ENCODE measurements around the gene B3GNT8. TPM values are rescaled to one million over a fixed set of nuclear protein-coding genes. Genes with fewer than 3 reads are reported as not detected.

Gene B3GNT8
- total RNA-seq, 1 donor from 2014 or later, result 10.7 TPM

DNA sequence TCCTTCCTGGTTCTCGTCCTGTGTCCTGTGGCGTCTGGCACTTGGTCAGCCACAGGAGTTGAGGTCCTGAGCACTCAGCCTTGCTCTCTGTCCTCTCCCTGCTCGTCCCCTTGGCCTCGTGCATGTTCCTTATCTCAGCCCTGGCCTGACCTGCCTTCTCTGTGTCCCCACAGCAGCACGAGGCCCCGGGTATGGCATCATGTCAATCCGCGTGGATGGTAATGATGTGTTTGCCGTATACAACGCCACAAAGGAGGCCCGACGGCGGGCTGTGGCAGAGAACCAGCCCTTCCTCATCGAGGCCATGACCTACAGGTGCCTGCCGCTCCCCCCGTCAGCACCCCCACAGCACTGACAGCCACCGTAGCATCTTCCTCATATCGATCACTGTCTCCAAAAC lies 4.7 kb downstream of the B3GNT8 start:
- peaks cover 33% of the 10 kb centered on the region for H3K36me3 Mint-ChIP-seq (ENCODE audit: low read depth, unreplicated experiment)
- peak overlapping the region; percentile 38 for H3K27ac Mint-ChIP-seq (ENCODE audit: unreplicated experiment)
- TF ChIP-seq, protein P1, sequence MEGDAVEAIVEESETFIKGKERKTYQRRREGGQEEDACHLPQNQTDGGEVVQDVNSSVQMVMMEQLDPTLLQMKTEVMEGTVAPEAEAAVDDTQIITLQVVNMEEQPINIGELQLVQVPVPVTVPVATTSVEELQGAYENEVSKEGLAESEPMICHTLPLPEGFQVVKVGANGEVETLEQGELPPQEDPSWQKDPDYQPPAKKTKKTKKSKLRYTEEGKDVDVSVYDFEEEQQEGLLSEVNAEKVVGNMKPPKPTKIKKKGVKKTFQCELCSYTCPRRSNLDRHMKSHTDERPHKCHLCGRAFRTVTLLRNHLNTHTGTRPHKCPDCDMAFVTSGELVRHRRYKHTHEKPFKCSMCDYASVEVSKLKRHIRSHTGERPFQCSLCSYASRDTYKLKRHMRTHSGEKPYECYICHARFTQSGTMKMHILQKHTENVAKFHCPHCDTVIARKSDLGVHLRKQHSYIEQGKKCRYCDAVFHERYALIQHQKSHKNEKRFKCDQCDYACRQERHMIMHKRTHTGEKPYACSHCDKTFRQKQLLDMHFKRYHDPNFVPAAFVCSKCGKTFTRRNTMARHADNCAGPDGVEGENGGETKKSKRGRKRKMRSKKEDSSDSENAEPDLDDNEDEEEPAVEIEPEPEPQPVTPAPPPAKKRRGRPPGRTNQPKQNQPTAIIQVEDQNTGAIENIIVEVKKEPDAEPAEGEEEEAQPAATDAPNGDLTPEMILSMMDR (IDR thresholded peaks at IDR 0.05; ENCODE audit: unreplicated experiment), result no peak
- no peak for DNase-seq (ENCODE audit: low spot score)
- peaks cover 27% of the 10 kb centered on the region for H3K4me1 Mint-ChIP-seq (ENCODE audit: unreplicated experiment)
- H3K9me3 Mint-ChIP-seq (ENCODE audit: unreplicated experiment), result no peaks in the 10 kb centered on the region
- peaks cover 11% of the 10 kb centered on the region for H3K27me3 Mint-ChIP-seq (ENCODE audit: unreplicated experiment)
- H3K4me3 Mint-ChIP-seq (ENCODE audit: unreplicated experiment), result no peak overlapping the region

DNA sequence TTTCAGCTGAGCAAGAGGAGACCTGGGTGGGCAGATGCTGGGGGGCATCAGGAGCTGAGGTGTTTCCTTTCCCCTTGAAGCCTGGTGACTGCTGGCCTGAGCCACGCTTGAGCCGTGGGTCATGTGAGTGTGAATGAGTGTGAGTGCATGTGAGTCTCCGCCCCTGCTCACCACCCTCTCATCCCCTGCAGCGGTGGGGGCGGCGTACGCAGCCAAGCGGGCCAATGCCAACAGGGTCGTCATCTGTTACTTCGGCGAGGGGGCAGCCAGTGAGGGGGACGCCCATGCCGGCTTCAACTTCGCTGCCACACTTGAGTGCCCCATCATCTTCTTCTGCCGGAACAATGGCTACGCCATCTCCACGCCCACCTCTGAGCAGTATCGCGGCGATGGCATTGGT lies 5.2 kb downstream of the B3GNT8 start:
- Mint-ChIP-seq H3K36me3 (ENCODE audit: low read depth, unreplicated experiment) (peaks cover 36% of the 10 kb centered on the region), H3K27me3 (ENCODE audit: unreplicated experiment) (peaks cover 11% of the 10 kb centered on the region), H3K4me1 (ENCODE audit: unreplicated experiment) (peaks cover 25% of the 10 kb centered on the region), H3K9me3 (ENCODE audit: unreplicated experiment) (no peaks in the 10 kb centered on the region), H3K4me3 (ENCODE audit: unreplicated experiment) (no peak overlapping the region), H3K27ac (ENCODE audit: unreplicated experiment) (no peak overlapping the region)
- TF ChIP-seq, protein P1 (IDR thresholded peaks at IDR 0.05; ENCODE audit: unreplicated experiment), result no peak
- no peak for DNase-seq (ENCODE audit: low spot score)

DNA sequence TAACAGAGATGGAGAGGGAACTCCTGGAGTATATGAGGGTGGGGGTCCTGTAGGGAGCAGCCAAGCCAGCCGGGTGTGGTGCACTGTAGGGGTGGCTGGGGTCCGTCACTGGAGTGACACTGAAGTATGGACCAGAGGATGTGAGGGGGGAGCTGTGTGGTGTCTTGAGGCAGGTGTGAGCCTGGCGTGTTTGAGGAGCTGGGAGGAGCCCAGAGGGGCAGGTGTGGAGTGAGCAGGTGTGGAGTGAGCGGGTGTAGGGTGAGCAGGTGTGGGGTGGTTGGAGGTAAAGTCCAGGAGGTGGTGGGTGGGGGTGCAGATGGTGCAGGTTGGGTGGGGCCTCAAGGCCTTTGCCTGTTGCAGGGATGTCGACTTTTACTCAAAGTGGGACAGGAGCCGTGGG lies 5.9 kb downstream of the B3GNT8 start:
- Mint-ChIP-seq H3K36me3 (ENCODE audit: low read depth, unreplicated experiment) (peaks cover 36% of the 10 kb centered on the region), H3K27ac (ENCODE audit: unreplicated experiment) (no peak overlapping the region), H3K4me1 (ENCODE audit: unreplicated experiment) (peaks cover 22% of the 10 kb centered on the region), H3K9me3 (ENCODE audit: unreplicated experiment) (no peaks in the 10 kb centered on the region), H3K27me3 (ENCODE audit: unreplicated experiment) (peaks cover 10% of the 10 kb centered on the region), H3K4me3 (ENCODE audit: unreplicated experiment) (peak overlapping the region; percentile 47)
- DNase-seq (ENCODE audit: low spot score), result no peak
- TF ChIP-seq, protein P1 (IDR thresholded peaks at IDR 0.05; ENCODE audit: unreplicated experiment), result no peak

DNA sequence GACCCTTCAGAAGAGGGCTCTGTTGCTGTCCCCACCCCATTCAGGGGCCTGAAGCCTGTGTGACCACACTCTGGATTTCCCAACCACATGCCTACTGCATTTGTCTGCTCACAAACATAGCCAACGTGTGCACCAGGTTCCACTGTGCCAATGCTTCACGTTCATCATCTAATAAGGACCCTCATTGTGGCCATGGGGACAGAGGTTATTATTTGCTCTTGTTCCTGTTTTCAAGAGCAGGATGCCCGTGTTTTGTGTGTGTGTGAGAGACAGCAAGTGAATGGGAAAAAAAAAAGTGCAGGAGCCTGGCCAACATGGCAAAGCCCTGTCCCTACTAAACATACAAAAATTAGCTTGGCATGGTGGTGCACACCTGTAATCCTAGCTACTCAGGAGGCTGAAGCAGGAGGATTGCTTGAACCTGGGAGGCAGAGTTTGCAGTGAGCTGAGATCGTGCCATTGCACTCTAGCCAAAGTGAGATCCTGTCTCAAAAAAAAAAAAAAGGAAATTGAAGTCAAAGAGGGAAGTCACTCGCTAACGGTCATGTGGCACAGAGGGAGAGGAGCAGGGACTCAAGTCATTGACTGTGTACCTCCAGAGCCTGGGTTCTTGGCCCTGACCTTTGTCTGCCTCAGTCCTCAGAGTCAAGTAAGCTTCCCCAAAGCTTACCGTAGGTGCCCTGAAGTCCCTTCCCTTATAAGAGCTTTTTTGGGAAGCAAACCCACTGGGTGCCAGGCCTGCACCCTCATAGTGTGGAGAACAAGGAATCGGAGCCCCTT lies 6.9 kb downstream of the B3GNT8 start:
- TF ChIP-seq, protein P1 (IDR thresholded peaks at IDR 0.05; ENCODE audit: unreplicated experiment), result no peak
- Mint-ChIP-seq H3K27ac (ENCODE audit: unreplicated experiment) (peak overlapping the region; percentile 75), H3K36me3 (ENCODE audit: low read depth, unreplicated experiment) (peaks cover 36% of the 10 kb centered on the region), H3K9me3 (ENCODE audit: unreplicated experiment) (no peaks in the 10 kb centered on the region), H3K4me1 (ENCODE audit: unreplicated experiment) (peaks cover 22% of the 10 kb centered on the region), H3K27me3 (ENCODE audit: unreplicated experiment) (peaks cover 10% of the 10 kb centered on the region), H3K4me3 (ENCODE audit: unreplicated experiment) (peak overlapping the region; percentile 21)
- no peak for DNase-seq (ENCODE audit: low spot score)

DNA sequence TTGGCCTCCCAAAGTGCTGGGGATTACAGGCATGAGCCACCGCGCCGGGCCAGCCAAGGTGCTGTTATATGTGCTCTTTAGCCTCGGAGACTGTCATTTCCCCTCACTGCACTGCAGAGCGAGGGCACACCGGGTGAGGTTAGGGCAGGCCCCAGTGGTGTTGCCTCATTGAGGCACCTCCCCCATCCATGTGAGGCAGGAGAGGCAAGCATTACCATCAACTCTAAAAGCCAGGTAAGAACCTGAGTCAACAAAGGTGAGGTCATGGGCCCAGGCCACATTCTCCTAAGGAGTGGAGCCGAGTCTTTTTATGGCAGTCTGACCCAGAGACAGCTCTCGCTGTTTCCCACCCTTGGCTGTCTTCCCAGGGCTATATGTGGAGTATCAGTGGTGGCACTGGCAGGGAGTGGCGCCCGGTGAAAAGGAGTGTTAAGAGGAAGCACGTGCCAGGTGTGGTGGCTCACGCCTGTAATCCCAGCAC lies 10.9 kb downstream of the B3GNT8 start:
- TF ChIP-seq, protein P1 (IDR thresholded peaks at IDR 0.05; ENCODE audit: unreplicated experiment), result no peak
- Mint-ChIP-seq H3K4me3 (ENCODE audit: unreplicated experiment) (no peak overlapping the region), H3K27ac (ENCODE audit: unreplicated experiment) (no peak overlapping the region), H3K9me3 (ENCODE audit: unreplicated experiment) (no peaks in the 10 kb centered on the region), H3K36me3 (ENCODE audit: low read depth, unreplicated experiment) (peaks cover 45% of the 10 kb centered on the region), H3K4me1 (ENCODE audit: unreplicated experiment) (peaks cover 11% of the 10 kb centered on the region), H3K27me3 (ENCODE audit: unreplicated experiment) (peaks cover 13% of the 10 kb centered on the region)
- no peak for DNase-seq (ENCODE audit: low spot score)

Data from endothelial cell (in vitro differentiated cells).